Ascending aorta (tissue), 2 donors: Measurements from ENCODE around the gene ADA. TPM values are rescaled to one million over a fixed set of nuclear protein-coding genes. Genes with fewer than 3 reads are reported as not detected.

Experiments used
- DNase-seq, 2 donors: peaks; one replicate each; pipeline ENCODE4 v3.0.0-alpha.2; 2019; ENCODE audit warnings: low spot score in 2 of 2
- H3K27ac ChIP-seq, 2 donors: fragments of 200-600 bp; sonication (generic); one replicate each; pipeline ENCODE4 v1.5.1; 2016 to 2017; ENCODE audit warnings: mild to moderate bottlenecking in 1 of 2
- H3K27me3 ChIP-seq: fragments of 200-600 bp; sonication (generic); one replicate; pipeline ENCODE4 v1.5.1; 2017
- H3K36me3 ChIP-seq, 2 donors: fragments of 200-600 bp; sonication (generic); one replicate each; pipeline ENCODE4 v1.5.1; 2016
- H3K4me1 ChIP-seq, 2 donors: fragments of 200-600 bp; sonication (generic); one replicate each; pipeline ENCODE4 v1.5.1; 2016 to 2017; ENCODE audit warnings: mild to moderate bottlenecking in 1 of 2
- H3K4me3 ChIP-seq, 2 donors: fragments of 200-600 bp; sonication (generic); one replicate each; pipeline ENCODE4 v1.5.1; 2016 to 2017; ENCODE audit warnings: mild to moderate bottlenecking in 1 of 2
- H3K9me3 ChIP-seq, 2 donors: fragments of 200-600 bp; sonication (generic); one replicate each; pipeline ENCODE4 v1.5.1; 2016
- intact Hi-C: fragments of 100-400 bp; cut with DNase I; formaldehyde crosslinking; loops from one replicate; pipeline ENCODE4 v1.15.1; 2023
- total RNA-seq: library from RNA; depleted of rRNA; stranded (reverse); fragments of >200 nt; gene quantifications from one replicate; pipeline ENCODE4 v1.1.0, GENCODE V29; 2016
- TF ChIP-seq, protein P1 (sequence below), 3 experiments: fragments of 200-600 bp in 2 of 3; fragments of 450-650 bp in 1 of 3; sonication (generic) in 2 of 3; IDR thresholded peaks; one replicate each; pipeline ENCODE4 v1.5.1; 2016 to 2019; ENCODE audit warnings: antibody characterized with exemption in 3 of 3, mild to moderate bottlenecking in 1 of 3, moderate library complexity in 1 of 3

The ADA gene
- total RNA-seq, 1 donor from 2014 or later: 0.75 TPM

DNA sequence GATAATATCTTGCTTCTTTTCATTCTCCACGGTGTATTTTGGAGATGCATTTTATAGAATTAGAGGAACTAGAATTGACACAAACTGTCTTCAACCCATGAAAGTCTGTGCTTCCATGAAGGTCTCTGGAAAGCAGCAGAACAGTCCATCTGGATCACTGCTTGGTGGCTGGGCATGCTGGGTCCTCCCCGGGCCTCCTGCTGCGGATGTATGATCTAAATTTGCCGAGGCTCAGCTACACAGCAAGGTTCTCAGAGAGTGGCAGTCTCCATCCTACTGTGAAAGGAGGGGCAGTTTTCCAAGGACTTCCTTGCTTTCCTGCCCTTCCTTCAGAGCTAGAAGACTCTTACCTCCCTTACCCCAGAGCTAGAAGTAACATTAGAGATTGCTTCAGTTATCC, 54.0 kb downstream of the ADA start:
- DNase-seq: no peak
- intact Hi-C loops: no loop called here
- Histone ChIP-seq H3K4me3 (peak overlapping the region in 1 of 2 donors; percentile 5), H3K27ac (peak overlapping the region; percentile 97), H3K27me3 (no peaks in the 10 kb centered on the region), H3K9me3 (no peaks in the 10 kb centered on the region), H3K4me1 (peaks cover 50 to 84% of the 10 kb centered on the region in 2 donors), H3K36me3 (peaks cover under 1 to 4% of the 10 kb centered on the region in 2 donors)
- TF ChIP-seq, protein P1, sequence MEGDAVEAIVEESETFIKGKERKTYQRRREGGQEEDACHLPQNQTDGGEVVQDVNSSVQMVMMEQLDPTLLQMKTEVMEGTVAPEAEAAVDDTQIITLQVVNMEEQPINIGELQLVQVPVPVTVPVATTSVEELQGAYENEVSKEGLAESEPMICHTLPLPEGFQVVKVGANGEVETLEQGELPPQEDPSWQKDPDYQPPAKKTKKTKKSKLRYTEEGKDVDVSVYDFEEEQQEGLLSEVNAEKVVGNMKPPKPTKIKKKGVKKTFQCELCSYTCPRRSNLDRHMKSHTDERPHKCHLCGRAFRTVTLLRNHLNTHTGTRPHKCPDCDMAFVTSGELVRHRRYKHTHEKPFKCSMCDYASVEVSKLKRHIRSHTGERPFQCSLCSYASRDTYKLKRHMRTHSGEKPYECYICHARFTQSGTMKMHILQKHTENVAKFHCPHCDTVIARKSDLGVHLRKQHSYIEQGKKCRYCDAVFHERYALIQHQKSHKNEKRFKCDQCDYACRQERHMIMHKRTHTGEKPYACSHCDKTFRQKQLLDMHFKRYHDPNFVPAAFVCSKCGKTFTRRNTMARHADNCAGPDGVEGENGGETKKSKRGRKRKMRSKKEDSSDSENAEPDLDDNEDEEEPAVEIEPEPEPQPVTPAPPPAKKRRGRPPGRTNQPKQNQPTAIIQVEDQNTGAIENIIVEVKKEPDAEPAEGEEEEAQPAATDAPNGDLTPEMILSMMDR (IDR thresholded peaks at IDR 0.05): no peak

DNA sequence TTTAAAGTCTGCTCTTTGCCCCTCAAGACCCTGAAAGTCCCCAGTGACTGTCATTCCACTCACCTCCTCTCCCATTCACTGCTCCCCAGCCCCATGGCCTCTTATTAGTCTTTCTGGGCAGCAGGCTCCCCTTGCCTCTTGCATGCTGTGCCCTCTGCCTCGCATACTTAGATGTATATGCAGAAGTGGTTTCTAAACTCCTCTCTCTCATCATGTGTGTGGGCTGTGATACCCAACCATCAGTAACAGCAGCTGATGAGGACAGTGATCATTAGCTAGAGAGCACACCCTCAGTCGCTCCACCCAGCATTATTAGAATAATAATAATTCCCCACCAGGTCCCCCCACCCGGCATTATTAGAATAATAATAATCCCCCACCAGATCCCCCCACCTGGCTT, 54.6 kb downstream of the ADA start:
- no peak for DNase-seq
- H3K4me1 ChIP-seq: peaks cover 45 to 77% of the 10 kb centered on the region in 2 donors
- intact Hi-C loops: no loop called here
- H3K9me3 ChIP-seq: no peaks in the 10 kb centered on the region
- H3K27me3 ChIP-seq: no peaks in the 10 kb centered on the region
- peak overlapping the region; percentile 97 for H3K27ac ChIP-seq
- H3K36me3 ChIP-seq: peaks cover 5 to 11% of the 10 kb centered on the region in 2 donors
- TF ChIP-seq, protein P1 (IDR thresholded peaks at IDR 0.05): no peak
- H3K4me3 ChIP-seq: no peak overlapping the region

DNA sequence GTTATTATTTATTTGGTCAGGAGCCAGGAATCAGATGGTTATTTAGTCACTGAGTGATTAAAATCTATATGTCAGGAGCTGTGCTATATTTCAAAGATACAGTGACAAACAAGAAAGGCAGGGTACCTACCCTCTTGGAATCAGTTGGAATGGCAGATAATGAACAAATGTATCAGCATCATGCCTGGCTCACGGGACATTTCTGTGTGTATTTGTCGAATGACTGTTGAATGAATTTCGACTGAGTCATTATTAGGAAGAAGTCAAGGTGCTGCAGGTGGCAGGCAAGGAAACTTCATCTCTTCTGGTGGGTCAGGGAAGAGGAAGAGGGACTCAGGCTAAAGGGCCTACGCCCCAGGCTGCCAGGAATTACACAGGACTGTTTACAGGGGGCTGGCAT, 55.5 kb downstream of the ADA start:
- no peaks in the 10 kb centered on the region for H3K9me3 ChIP-seq
- no peak for DNase-seq
- intact Hi-C loops: no loop called here
- no peak overlapping the region for H3K4me3 ChIP-seq
- TF ChIP-seq, protein P1 (IDR thresholded peaks at IDR 0.05): no peak
- no peaks in the 10 kb centered on the region for H3K27me3 ChIP-seq
- peaks cover 5 to 20% of the 10 kb centered on the region in 2 donors for H3K36me3 ChIP-seq
- peaks cover 39 to 70% of the 10 kb centered on the region in 2 donors for H3K4me1 ChIP-seq
- peak overlapping the region; percentile 97 for H3K27ac ChIP-seq

DNA sequence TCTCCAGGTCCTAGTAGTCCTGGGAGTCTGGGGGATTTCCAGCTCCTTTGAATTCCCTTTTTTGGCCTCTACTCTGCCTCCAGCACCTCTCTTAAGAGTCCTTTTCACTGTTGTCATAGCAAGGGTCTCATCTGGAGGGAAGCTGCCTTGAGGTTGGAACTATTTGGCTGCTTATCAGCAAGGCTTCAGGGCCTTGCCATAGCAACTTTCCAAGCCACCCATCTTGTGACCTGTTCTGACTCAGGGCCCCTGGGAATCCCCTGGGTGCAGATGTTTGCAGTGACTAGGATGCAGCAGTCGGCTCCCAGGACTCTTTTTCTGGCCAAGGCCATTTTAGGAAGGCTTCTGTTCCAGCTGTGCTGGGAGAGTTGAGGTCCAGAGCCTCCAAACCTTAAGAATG, 56.8 kb downstream of the ADA start:
- peak overlapping the region; percentile 38 to 61 for H3K27ac ChIP-seq
- no peak for DNase-seq

DNA sequence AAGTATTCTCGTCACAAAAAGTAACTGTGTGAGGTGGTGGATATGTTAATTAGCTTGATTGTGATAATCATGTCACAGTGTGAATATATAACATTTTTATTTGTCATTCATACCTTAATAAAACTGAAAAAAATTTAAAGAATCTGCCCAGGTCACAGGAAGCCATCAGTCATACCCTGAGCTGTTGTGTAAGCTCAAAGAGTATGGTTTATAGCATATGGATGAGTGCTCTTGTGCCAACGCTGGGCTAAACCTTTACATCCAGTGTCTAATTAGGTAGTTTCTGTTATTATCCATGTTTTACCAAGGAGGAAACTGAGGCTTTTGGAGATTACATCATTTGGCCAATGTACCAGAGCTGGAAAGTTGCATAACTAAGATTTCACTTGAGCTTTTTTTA, 57.7 kb downstream of the ADA start:
- Histone ChIP-seq H3K9me3 (no peaks in the 10 kb centered on the region), H3K27me3 (no peaks in the 10 kb centered on the region), H3K4me3 (no peak overlapping the region), H3K27ac (peak overlapping the region; percentile 38 to 61), H3K36me3 (peaks cover 12 to 31% of the 10 kb centered on the region in 2 donors), H3K4me1 (peaks cover 23 to 47% of the 10 kb centered on the region in 2 donors)
- TF ChIP-seq, protein P1 (IDR thresholded peaks at IDR 0.05): no peak
- intact Hi-C loops: no loop called here
- no peak for DNase-seq

More for the DNA sequence above, 56.8 kb downstream of the ADA start:
- Histone ChIP-seq H3K9me3 (no peaks in the 10 kb centered on the region), H3K36me3 (peaks cover 12 to 31% of the 10 kb centered on the region in 2 donors), H3K27me3 (no peaks in the 10 kb centered on the region), H3K4me3 (no peak overlapping the region), H3K4me1 (peaks cover 27 to 57% of the 10 kb centered on the region in 2 donors)
- TF ChIP-seq, protein P1 (IDR thresholded peaks at IDR 0.05): no peak
- intact Hi-C loops: no loop called here

DNA sequence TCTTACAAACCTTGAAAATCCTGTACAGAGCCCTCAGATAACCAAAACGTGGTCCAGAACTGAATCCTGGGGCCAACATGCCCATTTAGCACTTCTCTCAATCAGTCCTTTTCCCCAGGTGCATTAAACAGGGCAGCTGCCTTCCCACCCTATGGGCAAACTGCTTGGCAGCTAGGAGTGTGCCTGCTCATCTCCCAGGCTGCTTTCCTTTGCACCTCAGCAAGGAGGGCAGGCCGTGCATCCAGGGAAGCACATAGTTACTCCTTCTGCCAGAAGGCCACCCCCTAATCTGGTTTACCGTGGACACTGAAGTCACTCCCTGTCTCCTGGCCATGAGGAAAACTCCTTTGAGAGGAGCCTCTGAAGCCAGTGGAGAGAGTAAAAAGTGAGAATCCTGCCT, 59.1 kb downstream of the ADA start:
- Histone ChIP-seq H3K9me3 (no peaks in the 10 kb centered on the region), H3K4me1 (peaks cover 13 to 38% of the 10 kb centered on the region in 2 donors), H3K27me3 (no peaks in the 10 kb centered on the region), H3K36me3 (peaks cover 12 to 31% of the 10 kb centered on the region in 2 donors), H3K4me3 (no peak overlapping the region), H3K27ac (no peak overlapping the region)
- TF ChIP-seq, protein P1 (IDR thresholded peaks at IDR 0.05): no peak
- intact Hi-C loops: no loop called here
- no peak for DNase-seq
